ENCODE data around the gene PER3. TPM values are rescaled to one million over a fixed set of nuclear protein-coding genes. Genes with fewer than 3 reads are reported as not detected.

PER3 gene
- total RNA-seq, 4 donors from 2014 or later = 11.9 to 39.2 (median 24.4) TPM

DNA sequence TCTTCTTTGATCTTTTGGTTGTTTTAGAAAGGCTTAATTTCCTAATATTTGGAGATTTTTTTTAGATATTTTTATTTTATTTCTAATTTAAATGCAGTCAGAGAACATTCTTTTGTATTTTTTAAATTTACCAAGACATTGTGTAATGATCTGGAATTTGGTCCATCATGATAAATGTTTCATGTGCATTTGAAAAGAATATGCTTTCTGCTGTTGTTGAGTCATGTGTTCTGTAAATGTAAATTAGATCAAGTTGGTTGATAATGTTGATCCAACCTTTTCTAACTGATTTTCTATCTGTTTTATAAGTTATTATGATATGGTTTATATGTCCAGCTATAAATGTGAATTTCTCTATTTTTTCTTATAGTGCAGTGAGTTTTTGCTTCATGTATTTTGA, 48.9 kb downstream of the PER3 start:
- TF ChIP-seq, protein P1, sequence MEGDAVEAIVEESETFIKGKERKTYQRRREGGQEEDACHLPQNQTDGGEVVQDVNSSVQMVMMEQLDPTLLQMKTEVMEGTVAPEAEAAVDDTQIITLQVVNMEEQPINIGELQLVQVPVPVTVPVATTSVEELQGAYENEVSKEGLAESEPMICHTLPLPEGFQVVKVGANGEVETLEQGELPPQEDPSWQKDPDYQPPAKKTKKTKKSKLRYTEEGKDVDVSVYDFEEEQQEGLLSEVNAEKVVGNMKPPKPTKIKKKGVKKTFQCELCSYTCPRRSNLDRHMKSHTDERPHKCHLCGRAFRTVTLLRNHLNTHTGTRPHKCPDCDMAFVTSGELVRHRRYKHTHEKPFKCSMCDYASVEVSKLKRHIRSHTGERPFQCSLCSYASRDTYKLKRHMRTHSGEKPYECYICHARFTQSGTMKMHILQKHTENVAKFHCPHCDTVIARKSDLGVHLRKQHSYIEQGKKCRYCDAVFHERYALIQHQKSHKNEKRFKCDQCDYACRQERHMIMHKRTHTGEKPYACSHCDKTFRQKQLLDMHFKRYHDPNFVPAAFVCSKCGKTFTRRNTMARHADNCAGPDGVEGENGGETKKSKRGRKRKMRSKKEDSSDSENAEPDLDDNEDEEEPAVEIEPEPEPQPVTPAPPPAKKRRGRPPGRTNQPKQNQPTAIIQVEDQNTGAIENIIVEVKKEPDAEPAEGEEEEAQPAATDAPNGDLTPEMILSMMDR (IDR thresholded peaks at IDR 0.05; ENCODE audit: low read depth) = no peak

DNA sequence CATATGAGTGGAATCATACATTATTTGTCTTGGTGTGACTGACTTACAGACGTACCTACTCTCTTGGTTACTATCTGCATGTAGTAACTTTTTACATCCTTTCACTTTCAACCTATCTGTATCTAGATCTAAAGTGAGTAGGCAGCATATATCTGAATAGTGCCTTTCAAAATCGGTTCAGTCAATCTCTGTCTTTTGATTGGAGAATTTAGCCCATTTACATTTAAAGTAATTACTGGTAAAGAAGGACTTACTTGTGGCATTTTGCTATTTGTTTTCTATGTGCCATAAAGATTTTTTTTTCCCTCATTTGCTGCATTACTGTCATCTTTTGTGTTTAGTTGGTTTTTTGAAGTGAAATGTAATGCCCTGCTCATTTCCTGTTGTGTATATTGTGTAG, 54.6 kb downstream of the PER3 start:
- TF ChIP-seq, protein P1 (IDR thresholded peaks at IDR 0.05; ENCODE audit: low read depth) = no peak

DNA sequence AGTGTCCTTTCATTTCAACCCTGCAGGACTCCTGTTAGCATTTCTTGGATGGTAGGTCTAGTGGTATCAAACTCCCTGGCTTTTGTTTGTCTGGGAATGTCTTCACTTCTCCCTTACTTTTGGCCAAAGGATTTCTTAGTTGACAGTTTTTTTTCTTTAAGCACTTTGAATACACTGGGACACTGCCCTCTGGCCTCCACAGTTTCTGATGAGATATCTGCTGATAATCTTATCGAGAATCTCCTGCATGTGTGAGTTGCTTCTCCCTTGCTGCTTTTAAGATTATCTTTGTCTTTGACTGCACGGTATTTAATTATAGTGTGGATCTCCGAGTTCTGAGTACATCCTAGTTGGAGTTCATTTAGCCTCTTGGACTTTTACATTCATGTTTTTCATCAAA, 55.4 kb downstream of the PER3 start:
- TF ChIP-seq, protein P1 (IDR thresholded peaks at IDR 0.05; ENCODE audit: low read depth) = no peak

DNA sequence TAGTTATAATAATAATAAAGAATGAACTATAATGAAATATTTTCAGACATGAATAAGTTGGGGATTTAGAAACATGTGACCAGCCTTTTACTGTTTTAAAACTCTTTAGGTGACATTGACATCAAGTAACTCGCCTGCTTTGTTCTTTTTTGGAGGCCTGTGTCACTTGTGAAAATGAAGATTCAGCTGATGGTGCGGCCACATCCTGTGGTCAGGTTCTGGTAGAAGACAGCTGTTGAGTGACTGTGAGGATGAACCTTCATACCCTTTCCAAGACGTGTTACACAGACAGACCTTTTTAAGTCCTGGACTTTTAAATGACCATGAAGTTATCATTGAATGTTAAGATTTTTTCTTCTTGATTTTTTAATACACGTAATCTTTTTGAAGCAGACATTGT, 58.4 kb downstream of the PER3 start:
- TF ChIP-seq, protein P1 (IDR thresholded peaks at IDR 0.05; ENCODE audit: low read depth) = no peak

DNA sequence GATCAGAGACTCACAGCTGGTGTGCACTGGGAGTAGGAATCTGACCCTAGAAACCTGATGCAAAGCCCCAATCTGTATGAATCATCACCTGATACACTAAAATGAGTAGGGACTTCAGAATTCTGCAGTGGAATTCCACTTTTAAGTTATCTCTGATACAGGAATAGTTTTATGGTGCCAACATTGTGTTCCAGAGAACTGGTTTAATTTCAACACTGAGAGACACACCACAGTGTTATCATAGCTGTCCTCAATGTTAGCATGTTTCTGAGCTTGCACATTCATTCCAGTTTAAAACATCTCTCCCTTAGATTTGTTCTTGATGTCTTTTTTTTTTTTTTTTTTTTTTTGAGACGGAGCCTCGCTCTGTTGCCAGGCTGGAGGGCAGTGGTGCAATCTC, 61.7 kb downstream of the PER3 start:
- TF ChIP-seq, protein P1 (IDR thresholded peaks at IDR 0.05; ENCODE audit: low read depth) = no peak

DNA sequence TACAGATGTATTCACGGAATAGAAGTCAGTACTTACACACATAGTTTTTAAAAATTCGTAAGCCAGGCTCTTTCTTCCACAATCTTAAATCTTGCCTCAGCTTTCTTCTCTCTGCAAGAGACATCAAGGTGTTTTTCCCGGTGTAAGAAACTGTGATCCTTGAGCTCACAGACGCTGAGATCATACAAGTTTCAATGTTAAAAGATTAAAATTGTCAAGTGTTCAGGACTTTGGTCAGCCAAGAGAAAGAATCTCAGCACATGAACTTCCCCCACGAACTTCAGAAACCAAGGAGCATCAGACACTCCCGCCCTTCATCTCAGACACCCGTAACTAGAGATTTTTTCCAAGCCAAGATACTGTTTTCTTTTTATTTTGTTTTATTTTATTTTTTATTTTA, 62.6 kb downstream of the PER3 start:
- TF ChIP-seq, protein P1 (IDR thresholded peaks at IDR 0.05; ENCODE audit: low read depth) = no peak

DNA sequence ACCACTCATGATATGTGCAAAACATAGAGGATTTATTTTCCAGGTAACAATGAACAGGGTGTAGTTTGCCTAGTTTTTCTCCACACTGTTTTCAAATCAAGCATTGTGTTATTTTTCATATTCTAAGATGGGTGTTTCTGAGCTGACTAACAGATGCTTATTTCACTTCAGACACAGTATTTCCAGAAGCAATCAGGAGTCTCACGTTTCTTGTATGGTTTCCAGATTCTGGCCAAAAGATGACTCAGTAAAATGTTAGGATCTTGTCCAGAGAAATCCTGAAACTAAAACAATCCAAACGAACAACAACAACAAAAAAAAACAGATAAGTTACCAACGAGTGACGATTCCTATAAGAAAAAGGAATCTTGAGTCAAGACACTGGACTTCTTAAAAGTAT, 63.5 kb downstream of the PER3 start:
- TF ChIP-seq, protein P1 (IDR thresholded peaks at IDR 0.05; ENCODE audit: low read depth) = no peak

Data from subcutaneous adipose tissue (tissue), 4 donors.